Activated T-cell treated with anti-CD3 and anti-CD28 coated beads, Interleukin-2, amount 50 U/mL, for 72 hours (primary cell): ENCODE measurements around the gene VAV2. TPM values are rescaled to one million over a fixed set of nuclear protein-coding genes. Genes with fewer than 3 reads are reported as not detected.

Source experiments
- ATAC-seq, 2 donors: fragments of 150-1000 bp; cut with Tn5 transposase; replicated peaks in 1 of 2; 2 replicates each; pipeline ENCODE4 v1.10.0; 2021; ENCODE audit warnings: moderate library complexity in 2 of 2, mild to moderate bottlenecking in 1 of 2
- DNase-seq, 2 donors: peaks; one replicate each; pipeline ENCODE4 v3.0.0; 2021 to 2022; ENCODE audit warnings: mixed read lengths in 1 of 2
- H3K27ac Mint-ChIP-seq: one replicate; pipeline ENCODE4 v1.8.0; 2022; ENCODE audit warnings: mild to moderate bottlenecking, moderate library complexity, mixed read lengths
- H3K27me3 Mint-ChIP-seq: one replicate; pipeline ENCODE4 v1.8.0; 2022; ENCODE audit warnings: low read depth, mixed read lengths
- H3K36me3 Mint-ChIP-seq, 2 donors: one replicate each; pipeline ENCODE4 v1.8.0; 2022; ENCODE audit warnings: mixed read lengths in 2 of 2, mild to moderate bottlenecking in 1 of 2; ENCODE audit not compliant: insufficient read depth in 2 of 2
- H3K4me1 Mint-ChIP-seq: one replicate; pipeline ENCODE4 v1.8.0; 2022; ENCODE audit warnings: low read depth, mixed read lengths
- H3K4me3 Mint-ChIP-seq, 2 donors: one replicate each; pipeline ENCODE4 v1.8.0; 2022; ENCODE audit warnings: mild to moderate bottlenecking in 2 of 2, mixed read lengths in 2 of 2, moderate library complexity in 2 of 2
- H3K9me3 Mint-ChIP-seq, 2 donors: one replicate each; pipeline ENCODE4 v1.8.0; 2022; ENCODE audit warnings: mixed read lengths in 2 of 2
- total RNA-seq, 2 donors: library from RNA; stranded (reverse); gene quantifications; one replicate each; pipeline ENCODE4 v1.2.3, GENCODE V29; 2022

The VAV2 gene
- total RNA-seq, 2 donors from 2014 or later: 4.6 to 5.1 TPM

- no peaks in the 10 kb centered on the region for H3K9me3 Mint-ChIP-seq
- no peaks in the 10 kb centered on the region for H3K27me3 Mint-ChIP-seq
- DNase-seq: no peak
- no peak for ATAC-seq
- H3K4me3 Mint-ChIP-seq: no peak overlapping the region
- H3K27ac Mint-ChIP-seq: no peak overlapping the region
- H3K36me3 Mint-ChIP-seq: no peaks in the 10 kb centered on the region
- no peaks in the 10 kb centered on the region for H3K4me1 Mint-ChIP-seq
Observed at GRCh38 chr9:133848471-133849109, 143.5 kb downstream of the VAV2 start.

GRCh38 chr9:133846483-133847090, 145.5 kb downstream of the VAV2 start:
- ATAC-seq (no peak), DNase-seq (no peak)
- Mint-ChIP-seq H3K4me1 (no peaks in the 10 kb centered on the region), H3K27ac (no peak overlapping the region), H3K27me3 (no peaks in the 10 kb centered on the region), H3K4me3 (no peak overlapping the region), H3K36me3 (no peaks in the 10 kb centered on the region), H3K9me3 (no peaks in the 10 kb centered on the region)

DNA sequence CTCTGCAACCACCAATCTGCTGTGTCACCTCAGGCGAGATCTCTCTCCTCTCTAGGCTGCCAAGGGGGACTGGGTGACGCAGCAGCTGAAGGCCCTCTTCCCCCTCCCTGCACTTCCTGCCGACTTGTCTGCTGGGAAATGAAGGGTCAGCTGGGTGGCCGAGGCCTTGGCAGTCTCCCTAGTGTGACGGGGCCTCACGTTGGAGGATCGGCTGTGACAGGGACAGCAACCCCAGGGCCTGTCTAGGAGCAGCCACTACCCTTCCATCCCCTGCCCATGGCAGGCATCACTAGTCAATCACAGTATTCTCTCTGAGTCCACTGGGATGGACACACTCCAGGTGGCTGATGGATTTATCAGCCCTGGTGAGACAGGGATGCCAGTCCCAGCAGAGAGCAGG, 146.7 kb downstream of the VAV2 start:
- ATAC-seq: no peak
- DNase-seq: no peak
- no peak overlapping the region for H3K4me3 Mint-ChIP-seq
- no peaks in the 10 kb centered on the region for H3K9me3 Mint-ChIP-seq
- H3K27me3 Mint-ChIP-seq: no peaks in the 10 kb centered on the region
- no peaks in the 10 kb centered on the region for H3K36me3 Mint-ChIP-seq
- H3K27ac Mint-ChIP-seq: no peak overlapping the region
- no peaks in the 10 kb centered on the region for H3K4me1 Mint-ChIP-seq

DNA sequence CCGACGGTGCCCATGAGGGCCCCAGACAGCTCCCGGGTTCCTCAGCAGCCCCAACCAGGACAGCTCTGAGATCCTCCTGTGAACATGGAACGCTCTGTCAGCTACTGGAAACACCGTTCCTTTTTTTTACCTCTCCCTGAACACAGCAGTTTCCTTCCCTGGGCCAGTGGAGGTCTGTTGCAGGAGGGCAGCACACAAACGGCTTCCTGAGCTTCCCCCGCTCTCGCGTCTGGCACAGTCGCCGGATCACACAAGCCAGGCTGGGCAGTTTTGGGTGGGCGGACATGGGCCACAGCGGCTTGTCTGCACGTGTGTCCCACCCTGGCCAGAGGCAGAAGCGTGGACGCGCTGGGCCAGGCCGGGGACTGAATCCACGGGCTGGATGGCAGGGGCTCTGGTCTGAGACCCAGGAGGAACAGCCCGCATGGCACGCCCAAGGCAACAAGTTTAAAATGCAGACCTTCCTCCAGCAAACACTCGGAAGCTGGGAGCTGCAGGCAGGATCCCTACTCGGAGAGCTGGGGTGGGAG, 147.2 kb downstream of the VAV2 start:
- no peak overlapping the region for H3K27ac Mint-ChIP-seq

GRCh38 chr9:133844398-133844784, 147.7 kb downstream of the VAV2 start:
- no peak for ATAC-seq
- no peaks in the 10 kb centered on the region for H3K36me3 Mint-ChIP-seq
- DNase-seq: no peak
- no peaks in the 10 kb centered on the region for H3K27me3 Mint-ChIP-seq
- no peak overlapping the region for H3K27ac Mint-ChIP-seq
- H3K4me1 Mint-ChIP-seq: no peaks in the 10 kb centered on the region
- H3K9me3 Mint-ChIP-seq: no peaks in the 10 kb centered on the region
- no peak overlapping the region for H3K4me3 Mint-ChIP-seq

More for the DNA sequence above, 147.2 kb downstream of the VAV2 start:
- DNase-seq (no peak), ATAC-seq (no peak)
- Mint-ChIP-seq H3K36me3 (no peaks in the 10 kb centered on the region), H3K27me3 (no peaks in the 10 kb centered on the region), H3K4me1 (no peaks in the 10 kb centered on the region), H3K9me3 (no peaks in the 10 kb centered on the region), H3K4me3 (no peak overlapping the region)

DNA sequence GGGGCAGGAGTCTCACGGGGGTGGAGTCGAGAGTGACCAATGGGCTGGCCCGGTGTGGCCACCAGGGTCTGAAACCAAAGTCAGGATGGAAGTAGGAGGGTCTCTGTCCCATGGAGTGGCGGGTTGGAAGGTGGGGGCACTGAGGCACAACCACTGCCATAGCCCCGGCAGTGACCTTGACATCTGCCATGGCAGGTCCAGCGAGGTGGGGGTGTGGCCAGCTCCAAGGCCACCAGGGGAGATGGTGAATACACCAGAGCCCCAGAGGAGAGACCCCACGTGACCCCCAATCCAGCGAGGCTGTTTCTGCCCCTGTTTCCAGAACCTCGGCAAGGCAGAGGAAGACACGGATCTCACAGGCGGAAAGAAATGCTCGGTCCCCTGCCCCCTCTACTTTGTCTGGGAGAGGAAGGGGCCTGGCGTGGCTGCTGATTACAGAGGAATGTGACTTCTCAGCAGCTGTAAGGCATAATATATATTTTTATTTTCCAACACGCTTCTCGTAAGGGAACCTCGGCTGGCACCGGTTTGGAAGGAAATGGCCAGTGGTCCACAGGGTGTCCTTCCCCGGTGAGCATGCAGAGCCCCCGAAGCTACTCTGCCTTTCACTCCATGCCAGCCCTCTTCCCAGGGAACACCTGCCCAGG, 148.2 kb downstream of the VAV2 start:
- ATAC-seq (no peak), DNase-seq (no peak)
- Mint-ChIP-seq H3K27ac (no peak overlapping the region), H3K36me3 (no peaks in the 10 kb centered on the region), H3K9me3 (no peaks in the 10 kb centered on the region), H3K27me3 (no peaks in the 10 kb centered on the region), H3K4me1 (no peaks in the 10 kb centered on the region), H3K4me3 (no peak overlapping the region)

GRCh38 chr9:133843250-133843649, 148.9 kb downstream of the VAV2 start:
- H3K27me3 Mint-ChIP-seq: no peaks in the 10 kb centered on the region
- H3K27ac Mint-ChIP-seq: no peak overlapping the region
- no peak overlapping the region for H3K4me3 Mint-ChIP-seq
- no peaks in the 10 kb centered on the region for H3K36me3 Mint-ChIP-seq
- ATAC-seq (no peak), DNase-seq (no peak)
- H3K9me3 Mint-ChIP-seq: no peaks in the 10 kb centered on the region
- no peaks in the 10 kb centered on the region for H3K4me1 Mint-ChIP-seq

DNA sequence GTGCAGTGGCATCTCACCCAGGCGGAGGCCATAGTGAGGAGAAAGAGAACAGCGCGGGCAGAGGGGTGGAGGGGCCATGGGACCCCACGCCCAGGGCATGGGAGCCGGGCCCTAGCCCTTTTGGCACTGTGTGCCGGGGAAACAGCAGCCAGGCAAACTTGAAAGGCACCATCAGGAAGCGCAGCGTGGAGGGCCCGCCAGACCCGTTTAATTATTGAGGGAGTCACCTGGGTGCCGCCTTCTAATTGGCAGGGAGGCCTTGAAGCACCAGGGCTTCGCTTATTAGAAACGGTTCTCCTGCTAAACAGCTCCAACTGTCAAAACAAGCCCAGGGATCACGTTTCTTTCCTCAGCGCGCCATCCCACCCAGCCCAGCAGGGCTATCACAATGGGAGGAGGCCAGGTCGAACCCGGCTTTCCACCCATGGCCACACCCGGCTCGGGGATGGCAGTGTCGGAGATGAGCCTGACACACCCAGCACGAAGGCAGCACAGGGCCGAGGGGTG, 149.3 kb downstream of the VAV2 start:
- Mint-ChIP-seq H3K4me1 (no peaks in the 10 kb centered on the region), H3K4me3 (no peak overlapping the region), H3K9me3 (no peaks in the 10 kb centered on the region), H3K36me3 (no peaks in the 10 kb centered on the region), H3K27me3 (no peaks in the 10 kb centered on the region), H3K27ac (no peak overlapping the region)
- DNase-seq: no peak
- ATAC-seq: no peak

- DNase-seq (no peak), ATAC-seq (no peak)
- no peak overlapping the region for H3K4me3 Mint-ChIP-seq
- no peaks in the 10 kb centered on the region for H3K27me3 Mint-ChIP-seq
- H3K27ac Mint-ChIP-seq: no peak overlapping the region
- H3K9me3 Mint-ChIP-seq: no peaks in the 10 kb centered on the region
- no peaks in the 10 kb centered on the region for H3K4me1 Mint-ChIP-seq
- no peaks in the 10 kb centered on the region for H3K36me3 Mint-ChIP-seq
Observed at GRCh38 chr9:133842174-133842573, 149.9 kb downstream of the VAV2 start.

- no peak for DNase-seq
- H3K4me1 Mint-ChIP-seq: no peaks in the 10 kb centered on the region
- H3K36me3 Mint-ChIP-seq: no peaks in the 10 kb centered on the region
- no peak overlapping the region for H3K27ac Mint-ChIP-seq
- H3K9me3 Mint-ChIP-seq: no peaks in the 10 kb centered on the region
- H3K27me3 Mint-ChIP-seq: no peaks in the 10 kb centered on the region
- ATAC-seq: no peak
- no peak overlapping the region for H3K4me3 Mint-ChIP-seq
Observed at GRCh38 chr9:133841167-133841812, 150.8 kb downstream of the VAV2 start.

DNA sequence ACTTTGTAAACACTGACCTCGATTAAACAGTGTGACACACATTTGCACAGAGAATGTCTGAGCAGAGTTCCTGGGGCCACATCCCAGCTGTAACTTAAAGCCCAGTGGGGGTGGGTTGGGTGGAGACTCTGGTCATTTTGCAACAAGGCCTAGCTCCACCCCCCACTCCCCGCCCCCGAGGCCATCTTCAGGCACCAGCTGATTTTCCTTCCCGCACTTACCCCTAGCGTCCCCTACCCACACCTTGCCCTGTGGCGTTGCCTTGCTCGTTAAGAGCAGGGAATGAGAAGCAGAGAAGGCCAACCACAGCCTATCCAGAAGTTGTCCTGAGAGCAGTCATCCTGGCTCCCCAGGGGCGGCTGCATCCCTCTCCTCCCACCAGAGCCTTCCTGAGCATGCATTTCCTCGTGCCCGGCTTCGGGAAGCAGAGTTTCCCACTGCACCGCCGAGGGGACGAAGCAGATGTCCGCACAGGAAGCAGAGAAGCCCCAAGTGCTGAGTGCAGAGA, 152.2 kb downstream of the VAV2 start:
- Mint-ChIP-seq H3K4me3 (no peak overlapping the region), H3K36me3 (no peaks in the 10 kb centered on the region), H3K27ac (no peak overlapping the region), H3K27me3 (no peaks in the 10 kb centered on the region), H3K9me3 (no peaks in the 10 kb centered on the region), H3K4me1 (no peaks in the 10 kb centered on the region)
- DNase-seq (no peak), ATAC-seq (no peak)

DNA sequence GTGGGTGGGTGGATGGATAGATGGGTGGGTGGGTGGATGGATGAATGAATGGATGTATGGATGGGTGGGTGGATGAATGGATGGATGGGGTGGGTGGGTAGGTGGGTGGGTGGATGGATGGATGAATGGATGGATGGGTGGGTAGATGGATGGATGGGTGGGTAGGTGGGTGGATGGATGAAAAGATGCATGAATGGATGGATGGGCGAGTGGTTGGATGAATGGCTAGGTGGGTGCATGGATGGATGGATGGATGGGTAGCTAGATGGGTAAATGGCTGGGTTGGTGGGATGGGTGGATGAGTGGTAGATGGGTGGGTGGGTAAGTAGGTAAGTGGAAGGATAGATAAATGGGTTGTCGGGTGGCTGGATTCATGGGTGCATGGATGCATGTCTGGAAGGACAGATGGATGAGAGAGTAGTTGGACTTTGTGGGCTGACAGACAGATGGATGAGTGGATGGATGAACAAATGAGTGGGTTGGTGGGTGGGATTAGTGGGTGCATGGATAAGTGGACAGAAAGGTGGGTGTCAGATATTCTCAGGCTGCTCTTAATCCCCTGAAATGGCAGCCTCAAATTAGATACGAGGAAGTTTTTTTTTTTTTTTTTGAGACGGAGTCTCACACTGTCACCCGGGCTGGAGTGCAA, 153.1 kb downstream of the VAV2 start:
- H3K27me3 Mint-ChIP-seq: no peaks in the 10 kb centered on the region
- no peaks in the 10 kb centered on the region for H3K4me1 Mint-ChIP-seq
- no peak overlapping the region for H3K4me3 Mint-ChIP-seq
- no peak for ATAC-seq
- H3K27ac Mint-ChIP-seq: no peak overlapping the region
- H3K9me3 Mint-ChIP-seq: no peaks in the 10 kb centered on the region
- no peaks in the 10 kb centered on the region for H3K36me3 Mint-ChIP-seq
- DNase-seq: no peak
